Natural killer cell (primary cell): Measurements from ENCODE around the gene SMAGP. TPM values are rescaled to one million over a fixed set of nuclear protein-coding genes. Genes with fewer than 3 reads are reported as not detected.
"Not testable (repeated sequence)": the region's sequence is repeated elsewhere in the genome, so short reads cannot be mapped to it uniquely, and the experiment has no call there.

ENCODE experiments used
- ATAC-seq, 3 donors: fragments of 150-1000 bp in 2 of 3; fragments of 200-7000 bp in 1 of 3; cut with Tn5 transposase; 1 replicate in 1 of 3; 2 replicates in 2 of 3; pipeline ENCODE4 v1.10.0; 2021; ENCODE audit warnings: mild to moderate bottlenecking in 2 of 3, moderate library complexity in 2 of 3
- DNase-seq, 2 donors: peaks; one replicate each; pipeline versions ENCODE4 v3.0.0 to v3.0.0-alpha.2; 2013 to 2021; ENCODE audit warnings: mixed read lengths in 1 of 2
- H3K27ac ChIP-seq: one replicate; pipeline ENCODE4 v1.5.1; 2013; ENCODE audit warnings: mild to moderate bottlenecking, low read length
- H3K27me3 ChIP-seq: one replicate; pipeline ENCODE4 v1.6.1; 2013; ENCODE audit warnings: low read length; ENCODE audit not compliant: control insufficient read depth, insufficient read depth
- H3K36me3 ChIP-seq: one replicate; pipeline ENCODE4 v1.6.1; 2013; ENCODE audit warnings: low read length; ENCODE audit not compliant: control insufficient read depth, insufficient read depth
- H3K4me1 ChIP-seq: one replicate; pipeline ENCODE4 v1.6.1; 2013; ENCODE audit warnings: low read length; ENCODE audit not compliant: control insufficient read depth, insufficient read depth
- H3K4me3 ChIP-seq: one replicate; pipeline ENCODE4 v1.5.1; 2013; ENCODE audit warnings: low read length
- H3K9me3 ChIP-seq: one replicate; pipeline ENCODE4 v1.6.1; 2013; ENCODE audit warnings: low read length; ENCODE audit not compliant: control insufficient read depth, insufficient read depth
- H3K27ac Mint-ChIP-seq, 2 donors: one replicate each; pipeline ENCODE4 v1.8.0; 2022; ENCODE audit warnings: mild to moderate bottlenecking in 2 of 2, mixed read lengths in 2 of 2, moderate library complexity in 1 of 2
- H3K27me3 Mint-ChIP-seq, 2 donors: one replicate each; pipeline ENCODE4 v1.8.0; 2022; ENCODE audit warnings: low read depth in 2 of 2, mixed read lengths in 2 of 2
- H3K36me3 Mint-ChIP-seq: one replicate; pipeline ENCODE4 v1.8.0; 2022; ENCODE audit warnings: mixed read lengths
- H3K4me1 Mint-ChIP-seq, 2 donors: one replicate each; pipeline ENCODE4 v1.8.0; 2022; ENCODE audit warnings: mixed read lengths in 2 of 2
- H3K4me3 Mint-ChIP-seq: one replicate; pipeline ENCODE4 v1.8.0; 2022; ENCODE audit warnings: mild to moderate bottlenecking, moderate library complexity, mixed read lengths
- H3K9me3 Mint-ChIP-seq, 2 donors: one replicate each; pipeline ENCODE4 v1.8.0; 2022; ENCODE audit warnings: mixed read lengths in 2 of 2
- WGBS: methylation state at CpG from one replicate; pipeline ENCODE4 v1.1.7; 2013; ENCODE audit warnings: missing lambda C conversion rate; ENCODE audit not compliant: insufficient coverage; 5-methylcytosine and 5-hydroxymethylcytosine counted together
- intact Hi-C: fragments of 100-400 bp; cut with micrococcal nuclease; formaldehyde crosslinking; loops from one replicate; pipeline ENCODE4 v1.14.2; 2022
- total RNA-seq, 4 donors: library from RNA; stranded (reverse); fragments of 120-200 nt in 1 of 4; gene quantifications; one replicate each; pipeline versions ENCODE4 v1.2.3 to v1.2.4, GENCODE V29; 2013 to 2022
- TF ChIP-seq, protein P1 (sequence below): fragments of 200-600 bp; IDR thresholded peaks from one replicate; pipeline ENCODE4 v1.8.0; 2022; ENCODE audit warnings: antibody characterized with exemption

The SMAGP gene
- total RNA-seq: 10 to 100 TPM in 2 of 3 donors, 1 to 10 TPM in 1; 6.5 to 26.2 (median 19.0) TPM
- 6.9 TPM for total RNA-seq (2013)

- Mint-ChIP-seq H3K4me3 (peak within 1 kb of the TSS; percentile 96), H3K9me3 (peaks cover 0 to 3% of the 10 kb centered on the region in 2 donors), H3K27me3 (no peaks in the 10 kb centered on the region), H3K4me1 (peaks cover 32% of the 10 kb centered on the region in 2 donors), H3K27ac (peak within 1 kb of the TSS; percentile 87), H3K36me3 (no peaks in the 10 kb centered on the region)
- TF ChIP-seq, protein P1, sequence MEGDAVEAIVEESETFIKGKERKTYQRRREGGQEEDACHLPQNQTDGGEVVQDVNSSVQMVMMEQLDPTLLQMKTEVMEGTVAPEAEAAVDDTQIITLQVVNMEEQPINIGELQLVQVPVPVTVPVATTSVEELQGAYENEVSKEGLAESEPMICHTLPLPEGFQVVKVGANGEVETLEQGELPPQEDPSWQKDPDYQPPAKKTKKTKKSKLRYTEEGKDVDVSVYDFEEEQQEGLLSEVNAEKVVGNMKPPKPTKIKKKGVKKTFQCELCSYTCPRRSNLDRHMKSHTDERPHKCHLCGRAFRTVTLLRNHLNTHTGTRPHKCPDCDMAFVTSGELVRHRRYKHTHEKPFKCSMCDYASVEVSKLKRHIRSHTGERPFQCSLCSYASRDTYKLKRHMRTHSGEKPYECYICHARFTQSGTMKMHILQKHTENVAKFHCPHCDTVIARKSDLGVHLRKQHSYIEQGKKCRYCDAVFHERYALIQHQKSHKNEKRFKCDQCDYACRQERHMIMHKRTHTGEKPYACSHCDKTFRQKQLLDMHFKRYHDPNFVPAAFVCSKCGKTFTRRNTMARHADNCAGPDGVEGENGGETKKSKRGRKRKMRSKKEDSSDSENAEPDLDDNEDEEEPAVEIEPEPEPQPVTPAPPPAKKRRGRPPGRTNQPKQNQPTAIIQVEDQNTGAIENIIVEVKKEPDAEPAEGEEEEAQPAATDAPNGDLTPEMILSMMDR: no peak
- WGBS: under 1% methylated on average over 83 of the region's 83 CpGs
- H3K27ac ChIP-seq: peak within 1 kb of the TSS; percentile 6
- intact Hi-C loops: no loop called here
- DNase-seq (peak; percentile 50 to 70), ATAC-seq (peak; percentile 66 to 70 (median 69))
- no peaks in the 10 kb centered on the region for H3K36me3 ChIP-seq
- no peaks in the 10 kb centered on the region for H3K27me3 ChIP-seq
- peaks cover 19% of the 10 kb centered on the region for H3K4me1 ChIP-seq
- H3K4me3 ChIP-seq: peak within 1 kb of the TSS; percentile 54
- H3K9me3 ChIP-seq: no peaks in the 10 kb centered on the region
Observed at GRCh38 chr12:51270067-51270950, at the start of gene SMAGP. Gene SMAGP (minus strand): TSS chr12:51270415. CDS start chr12:51269278, 1,137 bp downstream.

- ATAC-seq: peak; percentile 75 to 90 (median 87)
- H3K27ac ChIP-seq: peak overlapping the region; percentile 97
- H3K27me3 ChIP-seq: no peaks in the 10 kb centered on the region
- DNase-seq: peak; percentile 35 to 84
- peak overlapping the region; percentile 80 for H3K4me3 Mint-ChIP-seq
- H3K4me1 Mint-ChIP-seq: peaks cover 78 to 79% of the 10 kb centered on the region in 2 donors
- peak overlapping the region; percentile 3 for H3K4me3 ChIP-seq
- H3K36me3 Mint-ChIP-seq: peaks cover 18% of the 10 kb centered on the region
- TF ChIP-seq, protein P1: no peak
- peaks cover 12% of the 10 kb centered on the region for H3K36me3 ChIP-seq
- peaks cover 80% of the 10 kb centered on the region for H3K4me1 ChIP-seq
- H3K27ac Mint-ChIP-seq: peak overlapping the region; percentile 87 to 90
- no peaks in the 10 kb centered on the region for H3K27me3 Mint-ChIP-seq
- H3K9me3 Mint-ChIP-seq: no peaks in the 10 kb centered on the region
- intact Hi-C loops: loop anchor here (1.0 kb wide), 1 partner anchor 22 kb away; no protein-coding TSS in a partner anchor
- WGBS: 0% methylated on average over 1 of the region's 3 CpGs
- H3K9me3 ChIP-seq: no peaks in the 10 kb centered on the region
Observed at GRCh38 chr12:51318846-51319599, 48.8 kb upstream of the SMAGP start.

DNA sequence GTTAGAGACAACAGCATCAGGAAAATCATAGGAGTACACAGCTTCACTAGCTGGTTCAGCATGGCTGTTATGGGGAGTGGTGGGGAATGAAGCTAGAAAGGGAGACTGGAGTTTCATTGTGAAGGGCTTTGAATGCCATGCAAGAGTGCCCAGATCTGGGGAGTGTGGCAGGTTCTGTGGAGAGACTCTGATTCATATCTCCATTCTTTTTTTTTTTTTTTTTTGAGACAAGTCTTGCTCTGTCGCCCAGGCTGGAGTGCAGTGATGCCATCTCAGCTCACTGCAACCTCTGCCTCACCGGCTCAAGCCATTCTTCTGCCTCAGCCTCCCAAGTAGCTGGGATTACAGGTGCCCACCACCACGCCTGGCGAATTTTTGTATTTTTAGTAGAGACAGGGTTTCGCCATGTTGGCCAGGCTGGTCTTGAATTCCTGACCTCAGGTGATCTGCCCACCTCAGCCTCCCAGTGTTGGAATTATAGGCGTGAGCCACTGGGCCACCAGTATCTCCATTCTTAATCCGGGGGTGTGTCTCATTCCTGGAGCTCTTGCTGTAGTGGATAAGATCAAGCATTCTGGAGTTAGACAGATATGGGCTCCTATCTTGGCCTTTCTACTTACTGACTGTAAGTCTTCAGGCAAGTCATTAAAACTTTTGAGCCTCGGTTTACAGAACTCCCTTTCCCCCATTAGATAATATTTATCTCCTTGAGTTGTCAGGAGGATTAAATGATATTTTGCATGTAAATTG, 48.0 kb upstream of the SMAGP start:
- Mint-ChIP-seq H3K36me3 (peaks cover 17% of the 10 kb centered on the region), H3K27ac (peak overlapping the region; percentile 87 to 90), H3K4me3 (peak overlapping the region; percentile 80), H3K4me1 (peaks cover 78 to 81% of the 10 kb centered on the region in 2 donors)
- intact Hi-C loops, H3K9me3 Mint-ChIP-seq, H3K9me3 ChIP-seq, H3K27me3 Mint-ChIP-seq, H3K27me3 ChIP-seq, H3K4me3 ChIP-seq, ATAC-seq, DNase-seq: not testable (repeated sequence)
- 70% methylated on average over 7 of the region's 8 CpGs for WGBS
- H3K4me1 ChIP-seq: peaks cover 87% of the 10 kb centered on the region
- peak overlapping the region; percentile 97 for H3K27ac ChIP-seq
- H3K36me3 ChIP-seq: peaks cover 17% of the 10 kb centered on the region
